Adrenal gland (tissue), 12 donors: ENCODE measurements around the gene RNASE8. TPM values are rescaled to one million over a fixed set of nuclear protein-coding genes. Genes with fewer than 3 reads are reported as not detected.

Source experiments
- DNase-seq, 7 donors: peaks; one replicate each; pipeline ENCODE4 v3.0.0-alpha.2; 2019 to 2020
- H3K27ac ChIP-seq, 5 donors: fragments of 200-600 bp; sonication (generic) in 4 of 5; 1 replicate in 3 of 5; 2 replicates in 2 of 5; pipeline versions ENCODE4 v1.5.1 to v1.8.0; 2016 to 2020; ENCODE audit warnings: mild to moderate bottlenecking in 1 of 5
- H3K27me3 ChIP-seq: fragments of 200-600 bp; 2 replicates; pipeline ENCODE4 v1.8.0; 2021
- H3K36me3 ChIP-seq, 2 donors: fragments of 200-600 bp; replicated peaks in 1 of 2; 1 replicate in 1 of 2; 2 replicates in 1 of 2; pipeline versions ENCODE4 v1.5.1 to v1.8.0; 2018 to 2022
- H3K4me1 ChIP-seq, 2 donors: fragments of 200-600 bp; replicated peaks in 1 of 2; 1 replicate in 1 of 2; 2 replicates in 1 of 2; pipeline versions ENCODE4 v1.5.1 to v1.8.0; 2018 to 2021
- H3K4me3 ChIP-seq, 4 donors: fragments of 200-600 bp; sonication (generic) in 3 of 4; one replicate each; pipeline ENCODE4 v1.5.1; 2016 to 2018
- H3K9me3 ChIP-seq, 3 donors: fragments of 200-600 bp; sonication (generic) in 1 of 3; replicated peaks in 1 of 3; 1 replicate in 2 of 3; 2 replicates in 1 of 3; pipeline versions ENCODE4 v1.5.1 to v1.8.0; 2016 to 2021
- CTCF ChIP-seq, 6 experiments: fragments of 450-650 bp in 4 of 6; fragments of 200-600 bp in 2 of 6; sonication (generic) in 1 of 6; IDR thresholded peaks; 1 replicate in 5 of 6; 2 replicates in 1 of 6; pipeline versions ENCODE4 v1.5.1 to v1.8.0; 2016 to 2021; ENCODE audit warnings: antibody characterized with exemption in 6 of 6, mild to moderate bottlenecking in 2 of 6, moderate library complexity in 1 of 6
- POLR2A ChIP-seq, 2 donors: fragments of 450-650 bp; IDR thresholded peaks; one replicate each; pipeline ENCODE4 v1.6.1; 2017; ENCODE audit warnings: antibody characterized with exemption in 2 of 2, mild to moderate bottlenecking in 2 of 2, moderate library complexity in 1 of 2
- WGBS, 4 donors: extraction: QIAGEN DNeasy Blood & Tissue Kit in 2 of 4; methylation state at CpG; one replicate each; pipeline versions ENCODE4 v1.1.5 to v1.1.7; 2013 to 2017; 5-methylcytosine and 5-hydroxymethylcytosine counted together
- intact Hi-C, 2 donors: fragments of 100-400 bp; cut with DNase I; formaldehyde crosslinking; loops; one replicate each; pipeline versions ENCODE4 v1.14.1 to v1.15.0; 2022 to 2023
- polyA plus RNA-seq, 3 donors: library from polyadenylated mRNA; stranded (reverse); fragments of 200-250 nt in 2 of 3; fragments of 350-450 nt in 1 of 3; fragmentation: Illumina TruSeq in 1 of 3; extraction: RNeasy Lipid Tissue Mini Kit (QIAGEN cat#74804) in 1 of 3; gene quantifications; one replicate each; pipeline ENCODE4 v1.2.3, GENCODE V29; 2013 to 2014
- total RNA-seq, 9 donors: library from RNA; depleted of rRNA in 4 of 9; stranded (reverse); fragments of >200 nt in 4 of 9; fragments of 120-200 nt in 1 of 9; fragmentation: NEBNext Ultra II Directional in 1 of 9; extraction: Animal tissue kit (Norgen Biotek cat#: 25700) in 1 of 9; gene quantifications; one replicate each; pipeline versions ENCODE4 v1.1.0 to v1.2.4, GENCODE V29; 2013 to 2023
- donor health status: healthy with polysubstance abuse.
- donor health status: Bipolar disorder and iron deficiency.
- donor health status: DM: yes; HTN: yes; CAD: no.
- donor health status: DM: no; HTN: no; CAD: no.
- donor health status: DM: no; HTN: no; CAD: no.
- donor health status: DM: yes; HTN: yes; CAD: no.

The RNASE8 gene
- total and polyA plus RNA-seq, 12 donors, result not detected

GRCh38 chr14:21103710-21104447 lies 46.3 kb downstream of the RNASE8 start:
- intact Hi-C loops, result no loop called here
- WGBS, 4 donors, result 0% methylated on average over 8 to 62 of the region's 62 CpGs

GRCh38 chr14:21104448-21105060 lies 46.9 kb downstream of the RNASE8 start:
- DNase-seq, result peak; percentile 77 to 93 (median 85)
- Histone ChIP-seq H3K36me3 (no peaks in the 10 kb centered on the region), H3K4me3 (peak overlapping the region in 2 of 4 donors; percentile 44 to 65), H3K9me3 (no peaks in the 10 kb centered on the region), H3K27me3 (no peaks in the 10 kb centered on the region), H3K27ac (peak overlapping the region; percentile 94 to 99 (median 97)), H3K4me1 (peaks cover 33 to 44% of the 10 kb centered on the region in 2 donors)
- intact Hi-C loops, result no loop called here
- TF ChIP-seq CTCF (IDR thresholded peaks at IDR 0.05) (peak; percentile 86 to 99 (median 96)), POLR2A (IDR thresholded peaks at IDR 0.05) (no peak)
- WGBS, 4 donors, result 3 to 8% (median 6%) methylated on average over 7 to 8 of the region's 8 CpGs

More at GRCh38 chr14:21103710-21104447, 46.3 kb downstream of the RNASE8 start:
- Histone ChIP-seq H3K4me3 (peak overlapping the region; percentile 16 to 65 (median 51)), H3K27me3 (no peaks in the 10 kb centered on the region), H3K9me3 (no peaks in the 10 kb centered on the region), H3K4me1 (peaks cover 40 to 50% of the 10 kb centered on the region in 2 donors), H3K27ac (peak overlapping the region; percentile 94 to 99 (median 97)), H3K36me3 (no peaks in the 10 kb centered on the region)
- TF ChIP-seq POLR2A (IDR thresholded peaks at IDR 0.05) (peak; percentile 67 to 88), CTCF (IDR thresholded peaks at IDR 0.05) (peak; percentile 67 to 94 (median 84))
- DNase-seq, result peak; percentile 95 to 99 (median 97)

- no peak for DNase-seq
- Histone ChIP-seq H3K4me3 (no peak overlapping the region), H3K4me1 (peaks cover 29 to 40% of the 10 kb centered on the region in 2 donors), H3K36me3 (no peaks in the 10 kb centered on the region), H3K27me3 (no peaks in the 10 kb centered on the region), H3K27ac (peak overlapping the region; percentile 94 to 99 (median 97)), H3K9me3 (no peaks in the 10 kb centered on the region)
- no peak for TF ChIP-seq CTCF (IDR thresholded peaks at IDR 0.05)
- TF ChIP-seq POLR2A (IDR thresholded peaks at IDR 0.05), result no peak
- intact Hi-C loops, result no loop called here
- 79 to 84% (median 81%) methylated on average over 8 of the region's 8 CpGs for whole genome bisulfite sequencing, 4 donors
These were observed 47.5 kb downstream of the RNASE8 start for GRCh38 chr14:21105095-21105494.

GRCh38 chr14:21106176-21106497 lies 48.5 kb downstream of the RNASE8 start:
- DNase-seq, result peak in 1 of 7 donors; percentile 56
- H3K27me3 ChIP-seq, result no peaks in the 10 kb centered on the region
- no peaks in the 10 kb centered on the region for H3K36me3 ChIP-seq
- WGBS, 4 donors, result 20 to 33% (median 22%) methylated on average over 4 of the region's 4 CpGs
- peaks cover 29 to 40% of the 10 kb centered on the region in 2 donors for H3K4me1 ChIP-seq
- TF ChIP-seq CTCF (IDR thresholded peaks at IDR 0.05) (no peak), POLR2A (IDR thresholded peaks at IDR 0.05) (no peak)
- H3K4me3 ChIP-seq, result peak overlapping the region in 1 of 4 donors; percentile 24
- peak overlapping the region; percentile 77 to 99 (median 97) for H3K27ac ChIP-seq
- intact Hi-C loops, result no loop called here
- no peaks in the 10 kb centered on the region for H3K9me3 ChIP-seq
